IPS-18a (cell line): ENCODE results near the gene MAT1A.
"Not testable (repeated sequence)": the region's sequence is repeated elsewhere in the genome, so short reads cannot be mapped to it uniquely, and the experiment has no call there.

ENCODE experiments used
- H3K27ac ChIP-seq: one replicate; pipeline ENCODE4 v1.5.1; 2013; ENCODE audit warnings: low read length
- H3K27me3 ChIP-seq: one replicate; pipeline ENCODE4 v1.6.1; 2013; ENCODE audit warnings: mild to moderate bottlenecking, low read length; ENCODE audit not compliant: control insufficient read depth, insufficient read depth
- H3K36me3 ChIP-seq: one replicate; pipeline ENCODE4 v1.6.1; 2013; ENCODE audit warnings: low read depth, low read length; ENCODE audit not compliant: control insufficient read depth
- H3K4me1 ChIP-seq: one replicate; pipeline ENCODE4 v1.6.1; 2013; ENCODE audit warnings: low read depth, low read length; ENCODE audit not compliant: control insufficient read depth
- H3K4me3 ChIP-seq: one replicate; pipeline ENCODE4 v1.5.1; 2013; ENCODE audit warnings: low read length
- H3K9ac ChIP-seq: one replicate; pipeline ENCODE4 v1.6.1; 2013; ENCODE audit warnings: mild to moderate bottlenecking, low read length, moderate library complexity
- H3K9me3 ChIP-seq: one replicate; pipeline ENCODE4 v1.6.1; 2013; ENCODE audit warnings: low read depth, low read length; ENCODE audit not compliant: control insufficient read depth

Gene MAT1A

GRCh38 chr10:80259405-80259871 is 30.0 kb downstream of the MAT1A start:
- Histone ChIP-seq H3K27ac (no peak overlapping the region), H3K4me3 (no peak overlapping the region)

GRCh38 chr10:80256798-80257197 is 32.7 kb downstream of the MAT1A start:
- H3K27ac ChIP-seq, H3K9me3 ChIP-seq, H3K9ac ChIP-seq, H3K36me3 ChIP-seq, H3K4me1 ChIP-seq, H3K4me3 ChIP-seq, H3K27me3 ChIP-seq: not testable (repeated sequence)

More at GRCh38 chr10:80259405-80259871, 30.0 kb downstream of the MAT1A start:
- Histone ChIP-seq H3K36me3 (no peaks in the 10 kb centered on the region), H3K4me1 (no peaks in the 10 kb centered on the region), H3K9ac (no peak overlapping the region), H3K27me3 (no peaks in the 10 kb centered on the region), H3K9me3 (no peaks in the 10 kb centered on the region)

- not testable (repeated sequence) for H3K27me3 ChIP-seq, H3K4me3 ChIP-seq, H3K36me3 ChIP-seq, H3K9ac ChIP-seq, H3K27ac ChIP-seq, H3K9me3 ChIP-seq, H3K4me1 ChIP-seq
Measured at GRCh38 chr10:80254726-80255125, 34.7 kb downstream of the MAT1A start.

- not testable (repeated sequence) for H3K4me3 ChIP-seq
Measured at GRCh38 chr10:80253963-80254271, 35.5 kb downstream of the MAT1A start.

GRCh38 chr10:80253266-80253962 is 36.0 kb downstream of the MAT1A start:
- H3K27me3 ChIP-seq = no peaks in the 10 kb centered on the region
- no peak overlapping the region for H3K27ac ChIP-seq
- no peak overlapping the region for H3K4me3 ChIP-seq
- H3K9me3 ChIP-seq = no peaks in the 10 kb centered on the region
- no peak overlapping the region for H3K9ac ChIP-seq
- H3K36me3 ChIP-seq = no peaks in the 10 kb centered on the region
- no peaks in the 10 kb centered on the region for H3K4me1 ChIP-seq

More at GRCh38 chr10:80253963-80254271, 35.5 kb downstream of the MAT1A start:
- H3K4me1 ChIP-seq, H3K9me3 ChIP-seq, H3K27ac ChIP-seq, H3K27me3 ChIP-seq, H3K36me3 ChIP-seq, H3K9ac ChIP-seq: not testable (repeated sequence)

- H3K9ac ChIP-seq = no peak overlapping the region
- no peaks in the 10 kb centered on the region for H3K36me3 ChIP-seq
- no peaks in the 10 kb centered on the region for H3K4me1 ChIP-seq
- H3K9me3 ChIP-seq = no peaks in the 10 kb centered on the region
- H3K4me3 ChIP-seq = no peak overlapping the region
- no peak overlapping the region for H3K27ac ChIP-seq
- no peaks in the 10 kb centered on the region for H3K27me3 ChIP-seq
Measured at GRCh38 chr10:80252296-80252887, 37.1 kb downstream of the MAT1A start.

- not testable (repeated sequence) for H3K9ac ChIP-seq, H3K9me3 ChIP-seq, H3K27me3 ChIP-seq, H3K4me1 ChIP-seq, H3K36me3 ChIP-seq, H3K4me3 ChIP-seq, H3K27ac ChIP-seq
Measured at GRCh38 chr10:80251703-80252280, 37.7 kb downstream of the MAT1A start.

- H3K27me3 ChIP-seq, H3K9ac ChIP-seq, H3K4me3 ChIP-seq, H3K9me3 ChIP-seq, H3K4me1 ChIP-seq, H3K27ac ChIP-seq, H3K36me3 ChIP-seq: not testable (repeated sequence)
Measured at GRCh38 chr10:80250399-80250798, 39.1 kb downstream of the MAT1A start.

- not testable (repeated sequence) for H3K4me3 ChIP-seq, H3K9me3 ChIP-seq, H3K36me3 ChIP-seq, H3K4me1 ChIP-seq, H3K27ac ChIP-seq, H3K9ac ChIP-seq, H3K27me3 ChIP-seq
Measured at GRCh38 chr10:80249906-80250305, 39.6 kb downstream of the MAT1A start.

GRCh38 chr10:80247611-80248010 is 41.8 kb downstream of the MAT1A start:
- H3K36me3 ChIP-seq, H3K27me3 ChIP-seq, H3K27ac ChIP-seq, H3K9me3 ChIP-seq, H3K9ac ChIP-seq, H3K4me1 ChIP-seq, H3K4me3 ChIP-seq: not testable (repeated sequence)

- H3K27me3 ChIP-seq, H3K4me1 ChIP-seq, H3K4me3 ChIP-seq, H3K36me3 ChIP-seq, H3K27ac ChIP-seq, H3K9me3 ChIP-seq, H3K9ac ChIP-seq: not testable (repeated sequence)
Measured at GRCh38 chr10:80244371-80244770, 45.1 kb downstream of the MAT1A start.

GRCh38 chr10:80242341-80242740 is 47.1 kb downstream of the MAT1A start:
- H3K9me3 ChIP-seq, H3K36me3 ChIP-seq, H3K27ac ChIP-seq, H3K27me3 ChIP-seq, H3K9ac ChIP-seq, H3K4me3 ChIP-seq, H3K4me1 ChIP-seq: not testable (repeated sequence)
